Measurements from ENCODE around the gene VWA3A. TPM values are rescaled to one million over a fixed set of nuclear protein-coding genes. Genes with fewer than 3 reads are reported as not detected.

The VWA3A gene
- total and polyA plus RNA-seq, 2 experiments from 2014 or later: not detected

DNA sequence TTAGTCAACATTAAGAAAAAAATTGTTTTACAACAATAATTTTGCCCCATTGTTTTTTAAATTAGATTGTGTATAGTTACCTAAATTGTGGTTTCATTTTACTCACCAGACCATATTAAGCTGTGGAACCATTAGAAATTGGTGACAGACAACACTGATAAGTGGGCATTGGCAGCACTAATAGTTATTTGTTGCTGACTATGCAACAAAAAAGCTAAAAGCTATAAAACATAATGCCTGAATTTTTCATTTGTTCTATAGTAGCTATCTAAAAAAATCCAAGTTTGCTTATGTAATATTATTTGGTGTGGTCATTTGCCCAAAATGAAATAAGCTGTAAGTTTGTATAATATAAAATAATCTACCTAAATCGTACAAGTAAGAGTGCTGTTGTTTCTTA, 13.7 kb upstream of the VWA3A start:
- Histone ChIP-seq H3K27me3 (replicated peaks; ENCODE audit: insufficient read depth) (no peaks in the 10 kb centered on the region), H3K36me3 (ENCODE audit: low read depth) (no peaks in the 10 kb centered on the region), H2AFZ (no peak overlapping the region), H3K4me3 (no peak overlapping the region), H3F3A (ENCODE audit: insufficient read depth) (peaks cover 18% of the 10 kb centered on the region), H4K20me1 (ENCODE audit: insufficient read depth) (0 out of 2 replicates have a peak, but pooled peaks cover 4% of the 10 kb centered on the region), H3K27ac (no peak overlapping the region), H3K9me2 (ENCODE audit: insufficient read depth) (no peaks in the 10 kb centered on the region), H3K4me1 (ENCODE audit: insufficient read depth) (peaks cover 34% of the 10 kb centered on the region), H3K4me2 (ENCODE audit: unreplicated experiment) (no peak overlapping the region), H3K9ac (no peak overlapping the region), H3K9me3 (ENCODE audit: low read depth) (no peaks in the 10 kb centered on the region), H3K79me2 (ENCODE audit: insufficient read depth) (peaks cover 43% of the 10 kb centered on the region)
- TF ChIP-seq EZH2 (IDR thresholded peaks at IDR 0.05; ENCODE audit: insufficient read depth, poor library complexity, severe bottlenecking): no peak
- TF ChIP-seq EZH2phosphoT487 (IDR thresholded peaks at IDR 0.05; ENCODE audit: insufficient read depth, low read depth): no peak
- in situ Hi-C loops (cut with MboI): no loop called here
- DNase-seq: no peak
- WGBS, 2 experiments (ENCODE audit: low coverage in 1 of 2, low lambda C conversion rate in 2 of 2, missing lambda C conversion rate in 2 of 2): 95 to 96% methylated on average over 1 of the region's 1 CpG

DNA sequence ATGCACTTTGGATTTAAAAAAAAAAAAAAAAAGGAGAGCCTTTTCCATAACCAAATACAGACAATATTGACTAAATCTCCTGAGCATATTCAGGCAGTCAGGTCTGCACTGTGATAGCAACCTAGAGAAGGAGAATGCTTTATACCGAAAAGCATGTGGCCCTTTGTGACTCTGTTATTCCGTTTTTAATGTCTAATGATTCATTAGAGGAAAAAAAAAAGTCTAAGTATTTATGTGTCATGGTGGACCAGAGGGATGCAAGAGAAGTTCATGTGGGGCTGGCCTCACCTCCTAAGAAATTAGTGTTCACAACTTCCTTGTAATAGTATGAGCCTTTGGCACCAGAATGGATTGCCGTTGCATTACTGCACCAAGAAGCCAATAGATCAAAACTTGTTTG, 11.3 kb upstream of the VWA3A start:
- in situ Hi-C loops (cut with MboI): no loop called here
- WGBS, 2 experiments (ENCODE audit: low coverage in 1 of 2, low lambda C conversion rate in 2 of 2, missing lambda C conversion rate in 2 of 2): 94 to 98% methylated on average over 3 of the region's 3 CpGs
- peaks cover 34% of the 10 kb centered on the region for H3K79me2 ChIP-seq (ENCODE audit: insufficient read depth)

DNA sequence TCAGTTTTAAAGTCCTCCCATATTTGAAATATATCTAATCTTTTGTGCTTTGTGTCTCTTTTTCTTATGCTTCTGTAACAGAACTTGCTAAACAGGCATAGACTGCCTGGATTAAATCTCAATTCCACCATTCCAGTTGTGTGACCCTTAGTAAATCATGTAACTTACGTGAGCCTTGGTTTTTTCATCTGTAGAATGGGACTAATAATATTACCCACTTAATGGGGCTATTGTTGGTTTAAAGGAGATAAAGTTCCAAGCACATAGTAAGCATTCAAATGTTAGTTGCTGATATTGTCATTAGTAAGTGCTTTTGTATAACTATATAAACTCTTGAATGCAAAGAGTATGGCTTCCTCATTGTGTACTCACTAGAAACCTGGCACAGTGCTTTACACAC, 5.9 kb upstream of the VWA3A start:
- Histone ChIP-seq H4K20me1 (ENCODE audit: insufficient read depth) (no peaks in the 10 kb centered on the region), H3F3A (ENCODE audit: insufficient read depth) (no peaks in the 10 kb centered on the region), H3K4me2 (ENCODE audit: unreplicated experiment) (no peak overlapping the region), H3K4me1 (ENCODE audit: insufficient read depth) (peaks cover 13% of the 10 kb centered on the region), H3K79me2 (ENCODE audit: insufficient read depth) (peaks cover 8% of the 10 kb centered on the region; the same call in 1 of the 2 replicates), H2AFZ (no peak overlapping the region), H3K27ac (no peak overlapping the region), H3K36me3 (ENCODE audit: low read depth) (no peaks in the 10 kb centered on the region), H3K4me3 (no peak overlapping the region), H3K9ac (no peak overlapping the region), H3K9me2 (ENCODE audit: insufficient read depth) (no peaks in the 10 kb centered on the region), H3K27me3 (replicated peaks; ENCODE audit: insufficient read depth) (no peaks in the 10 kb centered on the region), H3K9me3 (ENCODE audit: low read depth) (no peaks in the 10 kb centered on the region)
- TF ChIP-seq EZH2phosphoT487 (IDR thresholded peaks at IDR 0.05; ENCODE audit: insufficient read depth, low read depth) (no peak), EZH2 (IDR thresholded peaks at IDR 0.05; ENCODE audit: insufficient read depth, poor library complexity, severe bottlenecking) (no peak)
- in situ Hi-C loops (cut with MboI): no loop called here
- no peak for DNase-seq
- 93 to 97% methylated on average over 1 of the region's 1 CpG for WGBS, 2 experiments (ENCODE audit: low coverage in 1 of 2, low lambda C conversion rate in 2 of 2, missing lambda C conversion rate in 2 of 2)

More for the DNA sequence above, 11.3 kb upstream of the VWA3A start:
- Histone ChIP-seq H3F3A (ENCODE audit: insufficient read depth) (peaks cover 6% of the 10 kb centered on the region), H3K27ac (no peak overlapping the region), H4K20me1 (ENCODE audit: insufficient read depth) (no peaks in the 10 kb centered on the region), H3K9ac (no peak overlapping the region), H3K36me3 (ENCODE audit: low read depth) (no peaks in the 10 kb centered on the region), H3K4me2 (ENCODE audit: unreplicated experiment) (no peak overlapping the region), H3K9me2 (ENCODE audit: insufficient read depth) (no peaks in the 10 kb centered on the region), H2AFZ (no peak overlapping the region), H3K9me3 (ENCODE audit: low read depth) (no peaks in the 10 kb centered on the region), H3K27me3 (replicated peaks; ENCODE audit: insufficient read depth) (no peaks in the 10 kb centered on the region), H3K4me1 (ENCODE audit: insufficient read depth) (peaks cover 22% of the 10 kb centered on the region), H3K4me3 (no peak overlapping the region)
- TF ChIP-seq EZH2phosphoT487 (IDR thresholded peaks at IDR 0.05; ENCODE audit: insufficient read depth, low read depth) (no peak), EZH2 (IDR thresholded peaks at IDR 0.05; ENCODE audit: insufficient read depth, poor library complexity, severe bottlenecking) (no peak)
- DNase-seq: no peak

DNA sequence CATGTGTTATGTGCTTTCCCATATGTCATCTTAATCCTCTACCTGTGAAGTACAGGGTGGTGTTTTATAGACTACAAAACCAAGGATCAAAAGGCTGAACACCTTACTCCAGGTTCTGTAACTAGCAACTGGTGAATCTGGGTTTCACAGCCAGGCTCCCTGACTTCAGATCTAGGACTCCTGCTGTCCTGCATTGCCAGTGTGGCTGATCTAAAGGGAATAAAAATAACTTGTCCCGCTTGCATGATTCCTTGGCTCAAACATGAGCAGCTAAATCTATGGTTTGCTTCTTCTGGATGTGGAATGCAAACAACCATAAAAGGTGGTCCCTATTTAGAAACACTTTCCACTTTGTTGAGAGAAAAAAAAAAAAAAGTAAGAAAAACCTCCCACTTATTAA, 3.7 kb upstream of the VWA3A start:
- no peaks in the 10 kb centered on the region for H3F3A ChIP-seq (ENCODE audit: insufficient read depth)
- DNase-seq: no peak
- no peak overlapping the region for H3K27ac ChIP-seq
- no peaks in the 10 kb centered on the region for H3K9me2 ChIP-seq (ENCODE audit: insufficient read depth)
- H3K4me1 ChIP-seq (ENCODE audit: insufficient read depth): peaks cover 4% of the 10 kb centered on the region
- no peak overlapping the region for H3K4me3 ChIP-seq
- in situ Hi-C loops (cut with MboI): no loop called here
- H3K9ac ChIP-seq: no peak overlapping the region
- no peaks in the 10 kb centered on the region for H3K36me3 ChIP-seq (ENCODE audit: low read depth)
- H3K4me2 ChIP-seq (ENCODE audit: unreplicated experiment): no peak overlapping the region
- H3K9me3 ChIP-seq (ENCODE audit: low read depth): no peaks in the 10 kb centered on the region
- no peaks in the 10 kb centered on the region for H4K20me1 ChIP-seq (ENCODE audit: insufficient read depth)
- H3K79me2 ChIP-seq (ENCODE audit: insufficient read depth): no peaks in the 10 kb centered on the region
- H3K27me3 ChIP-seq (replicated peaks; ENCODE audit: insufficient read depth): no peaks in the 10 kb centered on the region
- WGBS, 2 experiments (ENCODE audit: low coverage in 1 of 2, low lambda C conversion rate in 2 of 2, missing lambda C conversion rate in 2 of 2): 94 to 100% methylated on average over 1 of the region's 1 CpG
- no peak overlapping the region for H2AFZ ChIP-seq
- TF ChIP-seq EZH2phosphoT487 (IDR thresholded peaks at IDR 0.05; ENCODE audit: insufficient read depth, low read depth): no peak
- no peak for TF ChIP-seq EZH2 (IDR thresholded peaks at IDR 0.05; ENCODE audit: insufficient read depth, poor library complexity, severe bottlenecking)

DNA sequence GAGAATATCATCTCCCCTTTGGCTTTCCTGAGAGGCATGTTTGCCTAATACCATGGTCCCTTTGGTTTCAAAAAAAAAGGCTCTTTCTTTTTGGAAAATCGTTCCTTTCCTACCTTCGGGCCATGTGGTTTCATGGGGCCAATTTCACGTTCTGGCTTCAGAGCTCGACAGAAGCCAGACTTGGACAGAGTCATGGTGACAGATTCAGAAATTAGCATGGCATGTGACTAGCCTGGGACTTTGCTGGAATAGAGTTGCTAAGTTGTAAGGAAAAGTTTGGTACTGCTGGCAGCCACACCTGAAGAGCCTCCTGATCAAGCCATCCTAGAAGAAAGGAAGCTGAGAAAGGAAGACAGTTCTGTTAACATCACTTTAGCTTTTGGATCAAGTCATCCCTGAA, 2.4 kb upstream of the VWA3A start:
- 75 to 81% methylated on average over 4 of the region's 4 CpGs for WGBS, 2 experiments (ENCODE audit: low coverage in 1 of 2, low lambda C conversion rate in 2 of 2, missing lambda C conversion rate in 2 of 2)
- DNase-seq: no peak
- H3K27ac ChIP-seq: no peak overlapping the region
- no peak overlapping the region for H3K4me2 ChIP-seq (ENCODE audit: unreplicated experiment)
- no peaks in the 10 kb centered on the region for H3K36me3 ChIP-seq (ENCODE audit: low read depth)
- no peak overlapping the region for H2AFZ ChIP-seq
- no peaks in the 10 kb centered on the region for H3K4me1 ChIP-seq (ENCODE audit: insufficient read depth)
- H3K9me3 ChIP-seq (ENCODE audit: low read depth): no peaks in the 10 kb centered on the region
- in situ Hi-C loops (cut with MboI): no loop called here
- no peak overlapping the region for H3K4me3 ChIP-seq
- TF ChIP-seq EZH2 (IDR thresholded peaks at IDR 0.05; ENCODE audit: insufficient read depth, poor library complexity, severe bottlenecking) (no peak), EZH2phosphoT487 (IDR thresholded peaks at IDR 0.05; ENCODE audit: insufficient read depth, low read depth) (no peak)
- H4K20me1 ChIP-seq (ENCODE audit: insufficient read depth): no peaks in the 10 kb centered on the region
- no peaks in the 10 kb centered on the region for H3K27me3 ChIP-seq (replicated peaks; ENCODE audit: insufficient read depth)
- H3F3A ChIP-seq (ENCODE audit: insufficient read depth): no peaks in the 10 kb centered on the region
- no peak overlapping the region for H3K9ac ChIP-seq
- H3K79me2 ChIP-seq (ENCODE audit: insufficient read depth): no peaks in the 10 kb centered on the region
- H3K9me2 ChIP-seq (ENCODE audit: insufficient read depth): no peaks in the 10 kb centered on the region
